ENCODE data around the gene DBN1.

DBN1 gene

DNA sequence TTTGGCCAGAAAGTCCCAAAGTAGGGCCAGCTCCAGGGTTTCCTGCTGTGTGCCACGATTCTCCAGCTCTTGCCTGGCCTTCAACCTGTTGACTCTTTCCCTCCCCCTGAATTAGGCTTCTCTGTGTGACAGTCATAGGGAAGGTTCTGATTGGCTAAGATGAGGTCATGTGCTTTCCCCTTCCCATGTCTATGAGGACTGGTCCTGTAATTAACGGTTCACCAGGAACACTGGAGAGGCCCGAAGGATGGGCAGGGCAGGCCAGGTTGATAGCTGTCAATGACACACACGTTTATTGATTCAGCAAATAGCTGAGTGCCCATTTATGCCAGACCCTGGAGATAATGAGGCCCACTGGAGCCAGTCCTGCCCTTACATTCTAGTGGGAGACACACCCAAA, 35.8 kb downstream of the DBN1 start:
- no peaks in the 10 kb centered on the region for H3K9me3 ChIP-seq (ENCODE audit: control insufficient read depth, insufficient read depth, low read length)
- no peak overlapping the region for H3K4me3 ChIP-seq (ENCODE audit: low read depth, low read length)
- H3K9ac ChIP-seq (ENCODE audit: low read depth, low read length) = no peak overlapping the region
- H3K4me1 ChIP-seq (ENCODE audit: control insufficient read depth, insufficient read depth, low read length) = peaks cover 7% of the 10 kb centered on the region
- H3K27me3 ChIP-seq (ENCODE audit: control insufficient read depth, insufficient read depth, low read length) = no peaks in the 10 kb centered on the region
- peaks cover 72% of the 10 kb centered on the region for H3K36me3 ChIP-seq (ENCODE audit: control insufficient read depth, insufficient read depth, low read length)

DNA sequence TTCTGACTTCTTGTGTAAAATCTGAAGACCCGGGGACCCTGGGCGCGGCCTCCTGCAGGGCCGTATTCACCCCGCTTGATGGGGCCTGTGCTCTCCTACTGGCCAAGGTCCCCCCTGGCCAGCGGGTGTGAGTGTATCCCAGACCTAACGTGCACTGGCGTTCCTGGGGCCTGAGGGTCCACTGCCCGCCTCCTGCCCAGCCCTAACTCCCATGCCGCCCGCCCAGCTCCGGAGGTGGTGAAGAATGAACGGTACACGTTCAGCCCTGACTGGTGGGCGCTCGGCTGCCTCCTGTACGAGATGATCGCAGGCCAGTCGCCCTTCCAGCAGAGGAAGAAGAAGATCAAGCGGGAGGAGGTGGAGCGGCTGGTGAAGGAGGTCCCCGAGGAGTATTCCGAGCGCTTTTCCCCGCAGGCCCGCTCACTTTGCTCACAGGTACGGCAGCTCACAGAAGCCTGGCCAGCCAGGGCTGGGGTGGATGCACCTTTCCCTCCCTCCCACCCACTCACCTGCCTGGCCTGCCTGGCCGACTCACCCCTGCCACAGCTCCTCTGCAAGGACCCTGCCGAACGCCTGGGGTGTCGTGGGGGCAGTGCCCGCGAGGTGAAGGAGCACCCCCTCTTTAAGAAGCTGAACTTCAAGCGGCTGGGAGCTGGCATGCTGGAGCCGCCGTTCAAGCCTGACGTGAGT, 37.4 kb downstream of the DBN1 start:
- Histone ChIP-seq H3K9me3 (ENCODE audit: control insufficient read depth, insufficient read depth, low read length) (no peaks in the 10 kb centered on the region), H3K4me1 (ENCODE audit: control insufficient read depth, insufficient read depth, low read length) (peaks cover 7% of the 10 kb centered on the region), H3K36me3 (ENCODE audit: control insufficient read depth, insufficient read depth, low read length) (peaks cover 80% of the 10 kb centered on the region), H3K9ac (ENCODE audit: low read depth, low read length) (no peak overlapping the region), H3K27me3 (ENCODE audit: control insufficient read depth, insufficient read depth, low read length) (no peaks in the 10 kb centered on the region), H3K4me3 (ENCODE audit: low read depth, low read length) (no peak overlapping the region)

DNA sequence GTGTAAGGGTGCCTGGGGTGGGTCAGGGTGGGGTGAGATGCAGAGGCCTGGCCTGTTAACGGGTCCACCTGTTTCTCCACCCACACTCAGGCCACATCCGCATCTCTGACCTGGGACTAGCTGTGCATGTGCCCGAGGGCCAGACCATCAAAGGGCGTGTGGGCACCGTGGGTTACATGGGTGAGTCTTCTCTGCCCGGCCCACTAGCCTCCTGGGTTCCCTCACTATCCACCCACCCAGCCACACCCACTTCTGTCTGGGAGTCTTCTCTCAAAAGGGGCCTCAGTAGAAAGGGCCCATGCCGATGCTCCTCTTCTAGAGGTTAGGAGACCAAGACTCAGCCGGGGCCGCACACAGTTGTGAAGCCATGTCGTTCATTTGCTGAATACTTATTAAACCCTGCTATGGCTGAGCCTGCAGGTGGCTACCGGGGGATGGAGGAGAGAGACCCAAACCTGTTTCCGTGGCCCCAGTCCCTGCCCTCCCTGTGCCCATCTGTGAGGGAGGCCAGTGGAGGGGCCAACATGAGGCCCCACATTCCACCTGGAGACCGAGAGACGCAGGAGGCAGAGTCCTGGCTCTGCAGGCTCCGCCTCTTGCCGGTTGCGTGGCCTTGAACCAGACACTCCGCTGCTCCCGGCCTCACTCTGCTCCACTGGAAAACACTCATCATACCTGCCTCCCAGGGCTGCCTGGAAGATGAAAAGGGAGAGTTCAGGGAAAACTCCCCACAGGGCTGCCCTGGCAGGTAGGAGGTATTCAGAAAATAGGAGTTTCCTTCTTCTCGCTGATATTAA, 38.3 kb downstream of the DBN1 start:
- H3K4me1 ChIP-seq (ENCODE audit: control insufficient read depth, insufficient read depth, low read length) = peaks cover 4% of the 10 kb centered on the region
- no peak overlapping the region for H3K4me3 ChIP-seq (ENCODE audit: low read depth, low read length)
- no peaks in the 10 kb centered on the region for H3K27me3 ChIP-seq (ENCODE audit: control insufficient read depth, insufficient read depth, low read length)
- peaks cover 81% of the 10 kb centered on the region for H3K36me3 ChIP-seq (ENCODE audit: control insufficient read depth, insufficient read depth, low read length)
- no peaks in the 10 kb centered on the region for H3K9me3 ChIP-seq (ENCODE audit: control insufficient read depth, insufficient read depth, low read length)
- H3K9ac ChIP-seq (ENCODE audit: low read depth, low read length) = no peak overlapping the region

DNA sequence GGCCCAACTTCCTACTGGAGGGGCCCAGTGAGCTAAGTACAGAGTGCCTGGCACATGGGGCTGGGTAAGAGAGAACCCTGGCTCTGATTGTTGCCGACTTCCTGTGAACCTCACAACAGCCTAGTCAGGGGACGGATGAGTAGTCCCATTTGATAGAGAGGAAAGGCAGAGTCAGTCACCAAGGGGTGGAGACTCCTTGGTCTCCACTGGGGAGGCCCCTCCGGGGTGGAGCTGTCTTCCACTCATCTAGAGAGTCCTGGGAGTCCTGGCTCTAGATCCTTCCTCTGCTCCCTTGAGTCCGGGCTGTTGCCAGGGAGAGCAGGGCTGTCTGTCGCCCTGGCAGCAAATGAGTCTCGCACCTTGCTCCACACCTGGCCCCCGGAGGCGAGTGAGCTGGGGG, 39.0 kb downstream of the DBN1 start:
- H3K4me1 ChIP-seq (ENCODE audit: control insufficient read depth, insufficient read depth, low read length) = peaks cover 3% of the 10 kb centered on the region
- no peak overlapping the region for H3K4me3 ChIP-seq (ENCODE audit: low read depth, low read length)
- no peaks in the 10 kb centered on the region for H3K27me3 ChIP-seq (ENCODE audit: control insufficient read depth, insufficient read depth, low read length)
- no peak overlapping the region for H3K9ac ChIP-seq (ENCODE audit: low read depth, low read length)
- no peaks in the 10 kb centered on the region for H3K9me3 ChIP-seq (ENCODE audit: control insufficient read depth, insufficient read depth, low read length)
- H3K36me3 ChIP-seq (ENCODE audit: control insufficient read depth, insufficient read depth, low read length) = peaks cover 83% of the 10 kb centered on the region

DNA sequence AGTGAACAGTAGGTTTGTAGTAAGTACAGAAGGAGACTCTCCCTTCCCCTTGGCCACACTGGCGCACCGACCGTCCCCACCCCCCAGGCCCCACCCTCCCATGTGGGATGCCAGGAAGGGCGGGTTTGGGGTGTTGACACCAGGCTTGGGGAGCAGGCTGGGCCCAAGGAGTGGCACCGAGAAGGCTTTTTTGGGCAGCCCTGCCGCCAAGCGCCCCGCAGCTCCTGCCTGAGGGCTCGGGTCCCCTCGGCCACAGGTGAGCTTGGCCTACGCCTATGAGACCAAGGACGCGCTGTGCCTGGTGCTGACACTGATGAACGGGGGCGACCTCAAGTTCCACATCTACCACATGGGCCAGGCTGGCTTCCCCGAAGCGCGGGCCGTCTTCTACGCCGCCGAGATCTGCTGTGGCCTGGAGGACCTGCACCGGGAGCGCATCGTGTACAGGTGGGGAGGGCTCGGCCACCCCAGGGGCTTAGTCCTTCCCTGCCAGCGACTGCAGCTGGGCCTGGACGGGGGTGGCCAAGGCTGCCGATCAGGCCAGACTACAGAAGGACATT, 39.7 kb downstream of the DBN1 start:
- Histone ChIP-seq H3K4me3 (ENCODE audit: low read depth, low read length) (no peak overlapping the region), H3K9ac (ENCODE audit: low read depth, low read length) (no peak overlapping the region), H3K9me3 (ENCODE audit: control insufficient read depth, insufficient read depth, low read length) (no peaks in the 10 kb centered on the region), H3K27me3 (ENCODE audit: control insufficient read depth, insufficient read depth, low read length) (no peaks in the 10 kb centered on the region), H3K4me1 (ENCODE audit: control insufficient read depth, insufficient read depth, low read length) (peaks cover 6% of the 10 kb centered on the region), H3K36me3 (ENCODE audit: control insufficient read depth, insufficient read depth, low read length) (peaks cover 83% of the 10 kb centered on the region)

DNA sequence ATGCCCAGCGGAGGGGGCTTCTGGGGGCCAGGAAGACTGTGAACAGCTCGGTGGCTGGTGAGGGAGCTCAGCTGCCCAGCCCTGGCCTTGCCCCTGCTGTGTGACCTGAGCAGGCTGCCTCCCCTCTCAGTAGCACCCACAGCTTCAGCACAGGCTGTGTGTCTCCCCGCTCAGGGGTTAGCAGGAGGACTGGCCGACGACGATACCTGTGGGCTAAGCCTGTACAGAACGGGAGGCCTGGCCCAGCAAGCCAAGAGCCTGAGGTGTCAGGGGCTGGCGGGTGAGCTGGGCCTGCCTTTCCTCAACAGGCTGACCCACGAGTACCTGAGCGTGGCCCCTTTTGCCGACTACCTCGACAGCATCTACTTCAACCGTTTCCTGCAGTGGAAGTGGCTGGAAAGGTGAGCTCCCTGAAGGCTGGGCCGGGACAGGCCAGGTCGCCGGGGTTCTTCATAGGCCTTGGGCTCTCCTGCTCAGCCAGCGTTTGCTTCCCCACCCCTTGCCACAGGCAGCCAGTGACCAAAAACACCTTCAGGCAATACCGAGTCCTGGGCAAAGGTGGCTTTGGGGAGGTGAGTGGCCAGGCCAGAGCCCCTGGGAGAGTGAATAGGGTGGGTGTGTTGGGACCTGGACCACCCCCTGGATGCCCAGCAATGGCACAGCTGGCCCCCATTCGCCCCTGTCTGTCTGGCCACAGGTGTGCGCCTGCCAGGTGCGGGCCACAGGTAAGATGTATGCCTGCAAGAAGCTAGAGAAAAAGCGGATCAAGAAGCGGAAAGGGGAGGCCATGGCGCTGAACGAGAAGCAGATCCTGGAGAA, 40.4 kb downstream of the DBN1 start:
- Histone ChIP-seq H3K9ac (ENCODE audit: low read depth, low read length) (no peak overlapping the region), H3K36me3 (ENCODE audit: control insufficient read depth, insufficient read depth, low read length) (peaks cover 78% of the 10 kb centered on the region), H3K4me3 (ENCODE audit: low read depth, low read length) (no peak overlapping the region)

DNA sequence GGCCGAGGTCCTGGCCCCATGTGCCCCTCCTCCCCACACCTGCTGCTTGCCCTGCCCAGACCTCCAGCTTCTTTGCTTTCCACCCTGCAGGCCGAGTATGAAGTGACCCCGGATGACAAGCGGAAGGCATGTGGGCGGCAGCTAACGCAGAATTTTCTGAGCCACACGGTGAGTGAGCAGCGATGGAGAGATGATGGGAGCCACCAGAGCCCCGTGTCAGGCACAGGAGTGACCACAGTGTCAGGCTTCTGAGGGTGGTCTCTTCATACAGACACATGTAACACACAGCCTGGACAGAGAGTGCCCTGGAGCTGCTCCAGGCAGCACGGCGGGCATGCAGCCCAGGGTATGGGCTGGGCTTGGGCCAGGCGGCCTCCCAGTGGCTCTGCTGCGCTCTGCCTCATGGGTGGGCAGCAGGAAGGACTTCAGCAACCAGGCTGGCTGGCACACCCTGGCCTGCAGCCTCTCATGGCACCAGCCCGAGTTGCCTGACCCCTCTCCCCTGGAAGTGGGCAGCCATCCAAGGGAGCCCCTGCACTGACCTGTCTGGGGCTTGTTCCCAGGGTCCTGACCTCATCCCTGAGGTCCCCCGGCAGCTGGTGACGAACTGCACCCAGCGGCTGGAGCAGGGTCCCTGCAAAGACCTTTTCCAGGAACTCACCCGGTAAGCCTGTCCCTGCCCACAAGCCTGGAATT, 41.1 kb downstream of the DBN1 start:
- Histone ChIP-seq H3K4me1 (ENCODE audit: control insufficient read depth, insufficient read depth, low read length) (peaks cover 12% of the 10 kb centered on the region), H3K9me3 (ENCODE audit: control insufficient read depth, insufficient read depth, low read length) (no peaks in the 10 kb centered on the region), H3K27me3 (ENCODE audit: control insufficient read depth, insufficient read depth, low read length) (no peaks in the 10 kb centered on the region), H3K36me3 (ENCODE audit: control insufficient read depth, insufficient read depth, low read length) (peaks cover 72% of the 10 kb centered on the region), H3K9ac (ENCODE audit: low read depth, low read length) (no peak overlapping the region), H3K4me3 (ENCODE audit: low read depth, low read length) (no peak overlapping the region)

More for the DNA sequence above, 40.4 kb downstream of the DBN1 start:
- no peaks in the 10 kb centered on the region for H3K27me3 ChIP-seq (ENCODE audit: control insufficient read depth, insufficient read depth, low read length)
- no peaks in the 10 kb centered on the region for H3K9me3 ChIP-seq (ENCODE audit: control insufficient read depth, insufficient read depth, low read length)
- H3K4me1 ChIP-seq (ENCODE audit: control insufficient read depth, insufficient read depth, low read length) = peaks cover 6% of the 10 kb centered on the region

DNA sequence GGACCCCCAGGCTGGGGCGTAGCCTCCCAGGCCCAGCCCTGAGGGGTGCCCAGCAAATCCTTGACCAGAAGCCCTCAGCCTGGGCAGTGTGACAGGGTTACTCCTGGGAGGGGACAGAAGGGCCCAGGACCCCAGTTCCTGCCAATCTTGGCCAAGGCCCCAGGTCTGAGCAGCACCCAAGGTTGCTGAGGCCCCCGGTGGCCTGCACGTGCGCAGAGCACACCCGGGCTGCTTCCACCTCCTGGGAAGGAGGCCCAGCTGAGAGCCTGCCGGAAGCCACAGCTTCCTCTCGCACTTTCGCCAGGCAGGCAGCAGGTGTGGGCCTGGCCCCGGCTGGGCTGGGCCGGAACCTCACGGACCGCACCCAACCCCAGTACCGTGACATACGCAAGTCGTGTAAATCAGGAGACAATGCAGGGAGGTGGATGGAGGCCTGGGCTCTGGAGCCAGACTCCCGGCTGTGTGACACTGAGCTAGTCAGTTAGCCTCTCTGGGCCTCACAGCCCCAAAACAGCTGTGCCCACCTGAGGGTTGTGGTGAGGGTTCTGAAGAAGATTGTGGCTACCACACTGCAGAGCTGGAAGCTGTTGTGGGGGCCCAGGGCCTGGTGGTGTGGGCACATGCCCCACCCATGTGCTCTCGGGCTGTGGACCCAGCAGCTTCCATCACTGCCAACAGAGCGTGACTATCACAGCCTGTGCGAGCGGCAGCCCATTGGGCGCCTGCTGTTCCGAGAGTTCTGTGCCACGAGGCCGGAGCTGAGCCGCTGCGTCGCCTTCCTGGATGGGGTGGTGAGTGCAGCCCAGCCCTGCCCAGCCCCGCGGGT, 41.9 kb downstream of the DBN1 start:
- Histone ChIP-seq H3K4me1 (ENCODE audit: control insufficient read depth, insufficient read depth, low read length) (peaks cover 13% of the 10 kb centered on the region), H3K36me3 (ENCODE audit: control insufficient read depth, insufficient read depth, low read length) (peaks cover 67% of the 10 kb centered on the region), H3K9me3 (ENCODE audit: control insufficient read depth, insufficient read depth, low read length) (no peaks in the 10 kb centered on the region), H3K4me3 (ENCODE audit: low read depth, low read length) (no peak overlapping the region), H3K27me3 (ENCODE audit: control insufficient read depth, insufficient read depth, low read length) (no peaks in the 10 kb centered on the region), H3K9ac (ENCODE audit: low read depth, low read length) (no peak overlapping the region)

DNA sequence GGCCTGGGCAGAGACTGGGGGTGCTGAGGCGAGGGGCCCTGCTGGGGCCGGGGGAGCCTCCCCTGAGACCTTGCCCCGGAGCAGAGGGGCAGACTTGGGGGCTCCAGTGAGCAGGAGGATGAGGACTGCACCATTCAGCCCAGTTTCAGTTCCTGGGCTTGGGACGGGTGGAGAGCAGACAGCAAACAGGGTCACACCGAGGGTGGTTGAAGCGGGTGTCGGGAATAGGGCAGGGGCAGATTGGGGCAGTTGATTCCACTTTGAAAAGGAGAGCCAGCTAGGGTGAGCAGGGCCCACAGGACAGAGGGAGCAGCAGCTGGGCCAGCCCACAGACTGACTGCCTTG, 42.5 kb downstream of the DBN1 start:
- H3K36me3 ChIP-seq (ENCODE audit: control insufficient read depth, insufficient read depth, low read length) = peaks cover 61% of the 10 kb centered on the region

DNA sequence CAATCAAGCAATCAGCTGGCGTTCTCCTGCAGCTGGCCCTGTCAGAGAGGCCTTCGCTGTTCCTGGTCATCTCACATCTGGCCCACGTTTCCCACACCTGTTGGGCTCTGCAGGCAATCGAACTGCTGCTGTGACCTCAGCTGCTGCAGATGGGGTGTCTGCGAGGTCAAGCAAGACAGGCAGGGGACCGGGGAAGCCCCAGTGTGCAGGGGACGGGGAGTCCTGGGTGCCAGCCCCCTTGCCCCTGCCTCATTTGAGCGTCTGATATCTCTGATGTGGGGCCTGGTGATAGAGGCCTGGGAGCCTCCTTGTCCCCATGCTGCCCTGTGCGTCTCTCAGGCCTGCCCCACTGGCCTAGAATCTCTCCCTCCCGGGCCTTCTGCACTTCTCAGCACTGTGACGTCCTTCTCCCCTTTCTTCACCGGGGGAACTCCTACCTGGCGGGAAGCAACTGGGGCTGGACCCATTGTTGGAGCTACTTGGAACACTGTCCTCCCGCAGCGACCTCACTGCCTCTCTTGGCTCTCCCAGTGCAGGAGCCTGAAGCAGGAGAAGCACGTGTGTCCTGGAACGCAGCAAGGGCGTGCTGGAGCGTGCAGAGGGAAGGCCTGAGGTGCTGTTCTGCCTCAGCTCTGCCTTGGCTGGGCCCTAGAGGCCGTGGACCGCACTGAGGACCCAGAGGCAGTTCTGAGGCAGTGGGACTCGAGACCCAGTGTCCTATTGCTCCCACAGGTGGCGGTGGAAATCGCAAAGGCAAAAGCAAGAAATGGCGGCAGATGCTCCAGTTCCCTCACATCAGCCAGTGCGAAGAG, 43.1 kb downstream of the DBN1 start:
- Histone ChIP-seq H3K9ac (ENCODE audit: low read depth, low read length) (no peak overlapping the region), H3K27me3 (ENCODE audit: control insufficient read depth, insufficient read depth, low read length) (no peaks in the 10 kb centered on the region), H3K36me3 (ENCODE audit: control insufficient read depth, insufficient read depth, low read length) (peaks cover 56% of the 10 kb centered on the region), H3K9me3 (ENCODE audit: control insufficient read depth, insufficient read depth, low read length) (no peaks in the 10 kb centered on the region), H3K4me1 (ENCODE audit: control insufficient read depth, insufficient read depth, low read length) (peaks cover 17% of the 10 kb centered on the region), H3K4me3 (ENCODE audit: low read depth, low read length) (no peak overlapping the region)

More for the DNA sequence above, 42.5 kb downstream of the DBN1 start:
- Histone ChIP-seq H3K9me3 (ENCODE audit: control insufficient read depth, insufficient read depth, low read length) (no peaks in the 10 kb centered on the region), H3K9ac (ENCODE audit: low read depth, low read length) (no peak overlapping the region), H3K4me3 (ENCODE audit: low read depth, low read length) (no peak overlapping the region), H3K27me3 (ENCODE audit: control insufficient read depth, insufficient read depth, low read length) (no peaks in the 10 kb centered on the region), H3K4me1 (ENCODE audit: control insufficient read depth, insufficient read depth, low read length) (peaks cover 13% of the 10 kb centered on the region)
